GM12891 (cell line): ENCODE measurements around the gene AFMID.

Source experiments
- DNase-seq: peaks from one replicate; pipeline ENCODE4 v3.0.0; 2011; ENCODE audit warnings: low spot score; ENCODE audit not compliant: insufficient read length
- FAIRE-seq: peaks from 2 replicates; lab custom pipeline; 2011; peaks lifted over from hg19 to GRCh38; lab: Jason Lieb, UNC
- PAX5 ChIP-seq: IDR thresholded peaks from 2 replicates; pipeline ENCODE4 v1.6.1; 2011; ENCODE audit warnings: low read length, moderate library complexity, mild to moderate bottlenecking; ENCODE audit not compliant: insufficient read depth, severe bottlenecking
- POLR2A ChIP-seq: IDR thresholded peaks from 2 replicates; pipeline ENCODE4 v1.6.1; 2011; ENCODE audit warnings: low read depth, low read length, control low read depth
- POLR2AphosphoS5 ChIP-seq: IDR thresholded peaks from 2 replicates; pipeline ENCODE4 v1.6.1; 2011; ENCODE audit warnings: low read depth, low read length, control low read depth
- POU2F2 ChIP-seq: IDR thresholded peaks from 2 replicates; pipeline ENCODE4 v1.6.1; 2011; ENCODE audit warnings: low read depth, mild to moderate bottlenecking, control low read depth, low read length, moderate library complexity
- SPI1 ChIP-seq: IDR thresholded peaks from 2 replicates; pipeline ENCODE4 v1.6.1; 2011; ENCODE audit warnings: low read depth, low read length, control low read depth
- TAF1 ChIP-seq: IDR thresholded peaks from 2 replicates; pipeline ENCODE4 v1.6.1; 2011; ENCODE audit warnings: low read depth, low read length, control low read depth

Gene AFMID

DNA sequence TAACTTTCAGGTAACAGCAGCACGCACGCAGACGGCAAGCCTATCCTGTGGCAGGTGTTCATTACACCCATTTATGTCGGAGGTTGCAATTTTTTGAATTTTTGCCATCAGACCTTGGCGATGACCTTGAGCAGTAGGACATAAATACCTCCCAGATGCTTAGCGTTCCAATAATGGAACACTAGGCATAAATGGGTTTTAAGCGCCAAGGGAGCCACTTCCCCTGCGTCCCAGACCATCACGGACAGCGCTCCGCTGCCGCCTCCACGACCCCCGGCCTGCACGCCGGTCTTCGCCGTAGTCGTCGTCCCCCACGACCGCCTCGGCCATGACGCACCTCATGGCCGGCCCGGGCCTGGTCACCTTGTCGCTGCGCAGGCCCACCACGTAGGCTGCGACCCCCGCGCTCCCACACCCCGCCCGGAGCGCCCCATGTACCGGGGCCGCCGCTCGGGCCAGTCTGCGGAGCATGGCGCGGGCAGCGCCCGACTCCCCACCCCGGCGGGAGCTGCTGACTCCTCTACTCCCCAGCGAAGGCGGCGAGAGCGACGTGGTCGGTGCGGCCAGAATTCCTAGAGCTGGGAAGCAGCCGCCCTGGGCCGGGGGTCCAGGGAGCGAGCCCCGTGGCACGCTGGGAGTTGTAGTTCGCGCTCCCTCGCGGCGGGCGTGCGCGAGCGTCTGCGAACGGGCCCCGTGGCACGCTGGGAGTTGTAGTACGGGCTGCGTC is 66.9 kb downstream of the AFMID start:
- peak; percentile 84 for DNase-seq

DNA sequence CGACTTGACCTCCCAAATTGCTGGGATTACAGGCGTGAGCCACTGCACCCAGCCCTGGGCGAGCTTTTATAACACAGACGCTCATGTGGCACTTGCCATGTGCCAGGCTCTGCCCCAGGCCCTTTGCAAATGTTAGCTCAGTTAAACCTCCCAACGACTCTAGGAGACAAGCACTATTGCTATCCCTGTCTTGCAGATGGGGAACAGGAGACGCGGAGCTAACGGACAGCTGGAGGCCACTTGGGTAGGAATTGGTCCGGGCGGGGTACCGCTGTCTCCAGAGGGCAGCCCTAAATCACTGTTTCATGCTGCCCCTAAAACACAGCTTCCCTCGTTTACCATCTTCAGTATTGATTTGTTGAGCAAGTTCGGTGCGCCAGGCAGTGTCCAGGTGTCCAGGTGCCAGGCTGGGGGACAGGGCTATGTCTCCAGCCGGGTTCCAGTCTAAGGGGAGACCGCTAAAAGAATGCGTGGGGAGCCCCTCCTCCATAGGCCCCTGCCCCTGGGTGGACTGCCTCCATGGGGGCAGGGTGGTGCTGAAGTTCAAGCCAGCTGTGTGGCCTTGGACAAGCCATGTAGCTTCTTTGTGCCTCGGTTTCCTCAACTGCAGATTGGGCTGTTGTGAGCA is 68.0 kb downstream of the AFMID start:
- TF ChIP-seq POLR2AphosphoS5 (no peak), SPI1 (no peak), POU2F2 (no peak)
- DNase-seq (no peak), FAIRE-seq (no peak)

More for the DNA sequence above, 66.9 kb downstream of the AFMID start:
- no peak for TF ChIP-seq POLR2AphosphoS5
- no peak for TF ChIP-seq SPI1
- TF ChIP-seq TAF1: no peak
- no peak for TF ChIP-seq POU2F2
- TF ChIP-seq POLR2A: no peak
- TF ChIP-seq PAX5: no peak
- FAIRE-seq: peak; percentile 96

DNA sequence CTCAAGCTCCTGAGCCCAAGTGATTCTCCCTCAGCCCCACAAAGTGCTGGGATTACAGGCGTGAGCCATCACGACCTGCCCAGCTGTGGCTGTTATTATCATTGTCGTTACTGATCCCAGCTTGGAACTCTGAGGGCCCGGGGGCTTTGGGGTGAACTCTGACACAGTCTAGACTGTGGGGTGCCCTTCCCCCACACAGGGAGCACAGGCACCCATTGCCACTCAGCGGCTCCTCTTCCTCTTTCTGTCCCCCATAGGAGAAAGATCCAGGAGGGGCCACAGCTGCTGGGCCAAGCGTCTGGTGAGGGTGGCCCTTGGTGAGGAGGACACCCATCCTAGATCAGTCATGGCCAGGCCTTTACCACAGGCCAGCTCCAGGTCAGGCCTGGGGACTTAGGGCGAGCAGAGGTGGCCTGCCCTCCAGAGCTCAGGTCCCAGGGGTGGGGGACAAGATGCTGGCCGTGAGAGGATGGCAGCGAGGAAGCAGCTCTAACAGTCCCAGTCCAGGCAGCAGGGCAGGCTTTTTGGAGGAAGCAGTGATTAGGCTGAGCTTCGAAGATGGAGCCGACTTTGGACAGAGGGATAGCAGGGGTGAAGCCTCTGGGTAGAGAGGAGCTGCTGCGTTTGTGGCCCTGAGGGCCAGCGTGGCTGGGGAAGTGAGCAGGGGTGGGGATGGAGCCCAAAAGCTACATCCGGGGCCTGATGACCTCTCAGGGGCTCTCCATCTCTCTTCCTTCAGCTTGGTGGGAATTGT is 69.0 kb downstream of the AFMID start:
- FAIRE-seq (no peak), DNase-seq (no peak)
- TF ChIP-seq PAX5 (no peak), POU2F2 (no peak), TAF1 (no peak), POLR2AphosphoS5 (no peak), POLR2A (no peak), SPI1 (no peak)

DNA sequence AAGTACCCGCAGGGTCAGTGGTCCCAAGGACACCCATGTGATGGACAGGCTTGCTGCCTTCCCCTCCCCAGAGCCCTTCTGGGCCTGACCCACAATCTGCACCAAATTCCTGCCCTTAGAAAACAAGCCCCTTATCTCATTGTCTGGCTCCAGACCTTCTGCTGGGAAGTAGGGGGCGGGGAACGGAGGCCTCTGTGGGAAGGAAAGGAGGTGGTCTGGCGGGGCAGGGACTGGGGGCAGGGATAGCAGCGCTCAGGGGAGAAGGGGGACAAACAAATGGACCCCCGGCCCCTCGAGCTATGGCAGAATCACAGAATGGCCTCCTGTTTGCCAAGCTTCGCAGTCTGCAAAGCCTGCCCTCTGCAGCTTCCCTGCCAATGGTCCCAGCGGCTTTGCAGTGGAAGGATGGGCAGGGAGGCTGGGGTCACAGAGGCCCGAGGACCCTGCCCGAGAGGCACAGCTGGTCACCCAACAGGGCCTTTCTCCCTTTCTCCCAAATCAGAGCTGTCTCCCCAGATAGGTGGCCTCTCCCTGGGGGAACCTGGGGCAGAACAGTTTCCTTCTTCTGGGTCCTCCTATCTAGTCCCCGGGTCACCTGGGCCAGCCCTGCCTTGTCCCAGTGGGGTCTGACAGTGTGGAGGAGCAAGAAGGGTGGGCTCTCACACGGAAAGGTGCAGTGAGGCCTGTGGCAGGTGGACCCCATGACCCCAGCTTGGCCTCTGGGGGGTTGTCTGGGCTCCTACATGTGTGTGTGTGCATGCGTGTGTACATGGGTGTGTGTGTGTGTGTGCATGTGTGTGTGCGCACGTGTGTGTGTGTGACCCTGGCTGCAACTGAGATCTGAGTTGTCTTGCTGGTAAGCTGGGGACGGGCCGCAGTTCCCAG is 69.8 kb downstream of the AFMID start:
- TF ChIP-seq POLR2A: no peak
- TF ChIP-seq POLR2AphosphoS5: no peak
- TF ChIP-seq POU2F2: no peak
- no peak for TF ChIP-seq TAF1
- no peak for TF ChIP-seq SPI1
- TF ChIP-seq PAX5: no peak
- no peak for FAIRE-seq
- DNase-seq: no peak
